ENCODE measurements around the gene OVOL2. TPM values are rescaled to one million over a fixed set of nuclear protein-coding genes. Genes with fewer than 3 reads are reported as not detected.

The OVOL2 gene
- total RNA-seq = not detected in 2 replicates

DNA sequence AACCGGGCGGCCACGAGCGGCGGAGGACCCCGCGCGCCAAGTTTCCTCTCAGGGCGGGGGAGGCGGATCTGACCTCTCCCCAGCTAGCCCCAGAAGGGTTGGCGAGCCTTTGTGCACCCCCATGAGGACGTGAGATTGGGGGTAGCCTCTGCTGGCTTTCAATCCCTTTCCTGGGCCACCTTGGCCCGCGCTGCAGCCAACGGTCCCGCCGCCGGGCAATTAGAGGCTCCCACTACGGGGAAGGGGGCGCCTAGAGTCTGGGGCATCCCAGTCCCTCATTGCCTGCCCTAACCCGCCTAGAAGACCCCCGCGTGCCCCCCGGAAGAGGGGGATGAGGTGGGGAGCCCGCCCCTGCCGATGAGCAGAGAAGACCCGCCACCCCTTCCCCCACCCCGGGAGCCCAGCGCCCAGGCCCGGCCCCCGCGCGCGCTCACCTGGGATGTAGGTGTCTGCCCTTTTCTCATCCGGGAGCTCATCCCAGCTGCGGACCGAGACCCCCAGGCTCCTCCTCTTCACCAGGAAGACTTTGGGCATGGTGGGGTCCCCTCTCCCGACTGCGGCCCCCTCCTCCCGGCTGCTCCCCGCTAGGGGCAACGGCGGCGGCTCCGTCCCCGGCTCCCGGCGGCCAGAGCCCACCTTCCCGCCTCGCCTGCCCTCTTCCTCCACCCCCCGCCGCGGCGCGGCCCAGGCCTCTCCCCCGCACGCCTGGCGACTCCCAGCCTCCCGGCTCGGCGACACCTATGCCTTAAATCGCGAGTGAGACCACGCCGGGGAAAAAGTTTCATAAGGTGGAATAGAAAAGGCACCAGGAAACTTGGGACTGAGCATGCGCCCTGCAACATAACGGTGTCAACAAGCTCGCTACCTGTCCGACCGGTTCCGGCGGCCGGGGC is at the start of gene OVOL2:
Gene OVOL2 (minus strand): TSS at position 816 of the 893 bp plus-strand sequence. CDS start 282 bp downstream, at position 534.

Other genes starting within 250 kb of the OVOL2 start
- 128 and 160 TPM in 2 replicates for gene SNX5, start 89.1 kb downstream of the OVOL2 start, total RNA-seq
- 6.9 and 24.1 TPM in 2 replicates for gene MGME1, start 88.9 kb downstream of the OVOL2 start, total RNA-seq
- gene KAT14, start 79.9 kb upstream of the OVOL2 start, total RNA-seq = 14.0 and 18.2 TPM in 2 replicates
- 9.3 and 12.9 TPM in 2 replicates for gene PET117, start 79.9 kb upstream of the OVOL2 start, total RNA-seq
- 26.0 and 30.4 TPM in 2 replicates for gene ZNF133, start 230.6 kb upstream of the OVOL2 start, total RNA-seq